ENCODE results near the gene AQP10.
A peak's percentile ranks its signal among the peaks of the same experiment; 100 is the strongest.
"Not testable (repeated sequence)": the region's sequence is repeated elsewhere in the genome, so short reads cannot be mapped to it uniquely, and the experiment has no call there.

AQP10 gene, protein sequence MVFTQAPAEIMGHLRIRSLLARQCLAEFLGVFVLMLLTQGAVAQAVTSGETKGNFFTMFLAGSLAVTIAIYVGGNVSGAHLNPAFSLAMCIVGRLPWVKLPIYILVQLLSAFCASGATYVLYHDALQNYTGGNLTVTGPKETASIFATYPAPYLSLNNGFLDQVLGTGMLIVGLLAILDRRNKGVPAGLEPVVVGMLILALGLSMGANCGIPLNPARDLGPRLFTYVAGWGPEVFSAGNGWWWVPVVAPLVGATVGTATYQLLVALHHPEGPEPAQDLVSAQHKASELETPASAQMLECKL

DNA sequence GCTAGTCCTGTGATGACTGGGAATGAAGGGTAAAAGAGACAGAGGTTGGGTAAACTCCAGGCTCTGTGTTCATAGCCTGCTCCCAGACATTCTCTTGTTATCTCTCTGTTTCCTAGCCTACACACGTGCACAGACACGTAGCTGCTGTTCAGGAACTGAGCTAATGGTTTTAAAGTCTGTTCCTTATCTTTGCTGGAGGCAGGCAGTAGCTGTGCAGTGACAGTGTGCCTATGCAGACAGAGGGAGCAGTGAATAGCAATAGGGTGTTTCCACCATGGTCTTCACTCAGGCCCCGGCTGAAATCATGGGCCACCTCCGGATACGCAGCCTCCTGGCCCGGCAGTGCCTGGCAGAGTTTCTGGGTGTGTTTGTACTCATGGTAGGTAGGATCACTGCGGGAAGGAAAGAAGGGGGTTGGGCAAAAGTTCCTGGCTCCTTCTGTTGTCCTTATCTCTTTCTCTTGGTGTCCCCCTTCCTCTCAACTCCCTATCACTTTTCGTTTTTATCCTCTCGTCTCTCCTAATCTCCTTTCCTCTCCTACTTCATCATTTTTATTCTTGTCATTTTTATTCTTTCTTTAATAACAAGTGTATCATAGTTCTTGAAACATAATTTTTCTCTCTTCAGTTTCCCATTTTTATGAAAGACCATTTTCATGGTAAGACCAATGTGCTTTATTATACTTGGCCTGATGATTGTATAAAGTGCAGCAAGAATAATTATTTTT lies at the start of gene AQP10:
Gene AQP10 (plus strand): TSS at position 212 of the 727 bp plus-strand sequence. CDS start 63 bp downstream, at position 275.
- no peak for FAIRE-seq

DNA sequence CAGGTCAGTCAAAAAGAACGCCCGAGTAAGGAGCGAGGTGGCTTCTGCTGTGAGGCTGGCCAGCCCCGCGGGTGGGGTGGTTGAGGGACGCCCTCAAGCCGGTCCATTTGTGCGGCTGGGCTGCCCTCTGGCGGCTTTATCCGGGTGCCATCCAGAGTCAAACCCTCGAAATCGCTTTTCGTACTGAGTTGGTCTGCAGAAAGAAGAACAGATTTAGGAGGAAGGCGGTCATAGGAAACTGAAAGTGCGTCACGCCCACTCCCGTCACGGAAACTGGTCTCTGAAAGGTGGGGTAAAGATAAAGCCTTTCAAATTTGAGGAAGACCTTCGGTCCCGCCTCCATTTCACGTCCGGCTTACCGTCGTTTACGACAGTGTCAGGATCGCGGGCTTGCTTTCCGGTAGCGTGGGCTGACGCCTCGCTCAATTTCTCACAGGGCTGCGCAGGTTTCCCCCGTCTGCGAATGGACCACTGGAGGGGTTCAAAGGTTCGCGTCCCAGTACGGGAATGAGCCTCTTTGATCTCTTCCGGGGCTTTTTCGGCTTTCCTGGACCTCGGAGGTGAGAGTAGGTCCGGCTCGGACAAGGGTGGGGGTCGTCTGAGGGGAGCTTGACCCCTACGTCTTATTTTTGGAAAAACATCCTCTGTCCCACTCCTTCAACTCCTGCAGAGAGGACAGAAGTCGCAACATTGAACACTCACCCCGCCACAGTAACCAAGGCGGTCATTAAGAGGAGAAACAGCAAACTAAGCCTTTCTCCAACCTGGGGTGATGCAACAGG lies 48.5 kb upstream of the AQP10 start, which contains the start of gene HAX1:
Gene HAX1 (plus strand): TSS at position 413 of the 782 bp plus-strand sequence. CDS start 95 bp downstream, at position 508.
- DNase-seq (ENCODE audit: insufficient read length, low spot score) (peak; percentile 83), FAIRE-seq (peak; percentile 100)

More for the DNA sequence above, at the start of gene AQP10:
- no peak for DNase-seq (ENCODE audit: insufficient read length, low spot score)

DNA sequence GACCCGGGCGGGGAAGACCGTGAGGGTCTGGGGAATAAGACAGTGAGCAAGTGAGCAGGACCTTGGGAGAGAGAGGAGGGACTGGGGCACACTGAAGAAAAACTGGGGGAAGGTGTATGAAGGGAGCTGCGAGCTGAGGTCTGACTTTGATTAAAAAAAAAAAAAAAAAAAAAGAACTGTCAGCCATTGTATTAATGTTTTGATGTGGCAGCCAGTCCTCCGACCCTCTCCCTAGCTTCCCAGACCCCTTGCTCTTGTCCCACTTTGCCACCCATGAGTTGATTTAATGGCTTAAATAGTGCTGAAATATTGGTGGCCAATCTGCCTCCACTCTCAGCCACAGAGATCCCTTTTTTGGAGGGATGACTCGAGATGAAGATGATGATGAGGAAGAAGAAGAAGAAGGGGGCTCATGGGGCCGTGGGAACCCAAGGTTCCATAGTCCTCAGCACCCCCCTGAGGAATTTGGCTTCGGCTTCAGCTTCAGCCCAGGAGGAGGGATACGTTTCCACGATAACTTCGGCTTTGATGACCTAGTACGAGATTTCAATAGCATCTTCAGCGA lies 47.8 kb upstream of the AQP10 start:
- DNase-seq (ENCODE audit: insufficient read length, low spot score) = no peak
- peak; percentile 79 for FAIRE-seq

DNA sequence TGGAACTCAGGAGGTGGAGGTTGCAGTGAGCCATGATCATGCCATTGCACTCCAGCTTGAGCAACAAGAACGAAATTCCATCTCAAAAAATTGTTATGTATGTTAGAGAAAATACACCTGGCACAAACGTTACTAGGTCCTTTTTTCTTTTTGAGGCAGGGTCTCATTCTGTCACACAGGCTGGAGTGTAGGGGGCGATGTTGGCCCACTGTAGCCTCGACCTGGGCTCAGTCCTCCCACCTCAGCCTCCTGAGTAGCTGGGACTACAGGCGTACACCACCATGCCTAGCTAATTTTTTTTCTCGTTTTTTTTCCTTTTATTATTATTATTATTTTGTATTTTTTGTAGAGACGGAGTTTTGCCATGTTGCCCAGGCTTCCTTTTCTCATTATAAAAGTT lies 44.1 kb upstream of the AQP10 start:
- no peak for DNase-seq (ENCODE audit: insufficient read length, low spot score)
- FAIRE-seq = no peak

DNA sequence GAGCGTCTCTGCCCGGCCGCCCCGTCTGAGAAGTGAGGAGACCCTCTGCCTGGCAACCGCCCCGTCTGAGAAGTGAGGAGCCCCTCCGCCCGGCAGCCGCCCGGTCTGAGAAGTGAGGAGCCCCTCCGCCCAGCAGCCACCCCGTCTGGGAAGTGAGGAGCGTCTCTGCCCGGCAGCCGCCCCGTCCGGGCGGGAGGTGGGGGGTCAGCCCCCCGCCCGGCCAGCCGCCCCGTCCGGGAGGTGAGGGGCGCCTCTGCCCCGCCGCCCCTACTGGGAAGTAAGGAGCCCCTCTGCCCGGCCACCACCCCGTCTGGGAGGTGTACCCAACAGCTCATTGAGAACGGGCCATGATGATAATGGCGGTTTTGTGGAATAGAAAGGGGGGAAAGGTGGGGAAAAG lies 33.3 kb upstream of the AQP10 start:
- not testable (repeated sequence) for FAIRE-seq

DNA sequence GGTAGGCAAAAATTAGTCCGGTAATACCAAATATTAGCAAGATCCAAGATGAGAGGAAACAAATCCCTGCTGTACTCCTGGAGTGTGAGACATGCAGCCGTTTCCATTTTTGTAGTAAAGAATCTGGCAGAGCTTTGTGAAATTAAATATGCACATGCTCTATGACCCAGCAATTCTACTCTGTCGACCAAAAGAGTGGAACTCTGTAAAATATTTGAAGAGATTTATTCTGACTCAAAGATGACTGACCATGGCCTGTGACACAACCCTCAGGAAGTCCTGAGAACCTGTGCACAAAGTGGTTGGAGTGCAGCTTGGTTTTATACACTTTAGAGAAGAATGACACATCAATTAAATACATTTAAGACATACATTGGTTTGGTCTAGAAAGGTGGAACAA lies 32.2 kb upstream of the AQP10 start:
- DNase-seq (ENCODE audit: insufficient read length, low spot score) = no peak
- FAIRE-seq = no peak

More for the DNA sequence above, 33.3 kb upstream of the AQP10 start:
- not testable (repeated sequence) for DNase-seq (ENCODE audit: insufficient read length, low spot score)

DNA sequence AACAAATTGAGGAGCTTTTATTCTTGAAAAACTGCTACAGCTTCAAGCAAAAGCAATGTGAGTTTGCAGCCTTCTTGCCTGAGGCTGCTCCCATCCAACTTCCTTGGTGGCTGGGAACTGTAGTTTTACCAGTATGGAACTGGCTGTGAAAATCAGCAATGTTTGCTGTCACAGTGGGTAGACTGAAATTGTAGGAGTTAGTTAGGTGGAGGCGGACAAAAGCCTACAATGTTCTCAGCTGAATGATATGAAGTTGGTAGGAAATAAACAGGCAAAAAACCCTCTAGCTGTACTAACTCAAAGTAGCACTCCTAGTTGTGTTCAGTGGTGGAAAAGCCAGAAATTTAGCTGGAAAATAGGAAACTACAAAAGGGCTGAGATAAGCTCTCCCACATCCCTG lies 30.0 kb upstream of the AQP10 start:
- FAIRE-seq = no peak

DNA sequence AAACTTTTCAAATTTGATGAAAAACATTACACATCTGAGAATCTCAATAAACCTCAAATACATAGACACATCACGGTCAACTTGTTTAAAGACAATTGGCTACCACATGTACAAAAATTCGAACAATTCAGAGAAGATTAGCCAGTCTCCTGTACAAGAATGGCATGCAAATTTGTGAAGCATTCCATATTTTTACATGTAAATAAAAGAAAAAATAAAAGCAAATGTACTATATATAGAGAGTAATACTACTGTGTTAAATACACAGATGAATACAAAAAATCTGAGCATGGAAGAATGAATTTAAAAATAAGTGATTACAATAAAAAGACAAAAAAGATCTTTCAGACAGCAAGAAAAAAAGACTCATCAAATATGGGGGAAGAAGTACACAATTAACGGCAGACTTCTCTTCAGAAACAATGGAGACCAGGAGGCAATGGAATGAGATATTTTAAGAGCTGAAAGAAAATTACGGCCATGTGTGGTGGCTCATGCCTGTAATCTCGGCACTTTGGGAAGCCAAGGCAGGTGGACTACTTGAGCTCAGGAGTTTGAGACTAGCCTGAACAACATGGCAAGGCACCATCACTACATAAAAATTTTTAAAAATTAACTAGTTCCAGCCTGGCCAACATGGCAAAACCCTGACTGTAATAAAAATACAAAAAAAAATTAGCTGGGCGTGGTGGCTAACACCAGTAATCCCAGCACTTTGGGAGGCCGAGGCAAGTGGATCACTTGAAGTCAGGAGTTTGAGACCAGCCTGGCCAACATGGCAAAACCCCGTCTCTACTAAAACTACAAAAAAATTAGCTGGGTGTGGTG lies 25.3 kb upstream of the AQP10 start:
- FAIRE-seq (no peak), DNase-seq (ENCODE audit: insufficient read length, low spot score) (no peak)

More for the DNA sequence above, 30.0 kb upstream of the AQP10 start:
- DNase-seq (ENCODE audit: insufficient read length, low spot score) = no peak

DNA sequence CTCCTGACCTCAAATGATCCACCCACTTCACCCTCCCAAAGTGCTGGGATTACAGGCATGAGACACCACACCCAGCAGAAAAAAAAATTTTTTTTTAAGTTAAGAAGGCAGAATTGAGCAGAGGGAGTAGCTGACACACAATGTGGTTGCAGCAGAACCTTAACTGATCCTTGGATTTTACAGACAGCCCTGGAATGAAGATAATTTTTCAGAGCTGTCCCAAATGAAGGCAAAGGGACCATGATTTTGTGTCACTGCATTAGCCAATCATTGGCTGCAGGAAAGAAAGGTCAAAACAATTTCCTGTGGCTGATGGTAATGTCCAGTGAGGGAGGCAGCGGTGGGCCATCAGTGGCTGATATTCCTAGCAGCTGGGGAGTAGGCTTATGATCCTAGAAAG lies 19.3 kb upstream of the AQP10 start:
- no peak for DNase-seq (ENCODE audit: insufficient read length, low spot score)
- no peak for FAIRE-seq

DNA sequence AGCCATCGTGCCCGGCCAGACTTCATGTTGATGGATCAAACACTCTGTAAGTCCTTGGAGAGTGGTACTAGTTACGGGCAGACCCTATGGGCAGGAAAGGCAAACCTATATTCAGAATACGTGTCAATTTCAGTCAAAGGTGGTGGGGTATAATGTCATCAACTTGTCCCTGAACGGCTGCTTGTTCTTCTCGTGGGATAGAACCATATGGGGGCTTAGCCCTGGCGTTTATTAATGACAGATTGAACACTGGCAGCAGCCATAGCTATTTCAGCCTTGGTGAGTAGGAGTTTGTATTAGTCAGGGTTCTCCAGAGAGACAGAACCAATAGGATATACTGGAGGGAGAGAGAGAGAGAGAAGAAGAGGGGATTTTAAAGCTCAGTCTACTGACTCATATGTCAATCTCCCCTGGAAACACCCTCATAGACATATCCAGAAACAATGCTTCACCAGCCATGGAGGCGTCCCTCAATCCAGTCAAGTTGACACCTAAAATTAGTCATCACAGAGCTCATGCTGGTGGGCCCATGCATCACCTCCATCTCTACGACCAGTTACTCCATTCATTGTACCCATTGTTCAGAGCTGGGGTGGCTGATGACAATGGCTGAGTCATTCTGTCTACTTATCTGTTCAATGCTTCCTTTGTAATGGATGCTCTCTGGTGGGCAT lies 16.1 kb upstream of the AQP10 start:
- FAIRE-seq (no peak), DNase-seq (ENCODE audit: insufficient read length, low spot score) (no peak)

DNA sequence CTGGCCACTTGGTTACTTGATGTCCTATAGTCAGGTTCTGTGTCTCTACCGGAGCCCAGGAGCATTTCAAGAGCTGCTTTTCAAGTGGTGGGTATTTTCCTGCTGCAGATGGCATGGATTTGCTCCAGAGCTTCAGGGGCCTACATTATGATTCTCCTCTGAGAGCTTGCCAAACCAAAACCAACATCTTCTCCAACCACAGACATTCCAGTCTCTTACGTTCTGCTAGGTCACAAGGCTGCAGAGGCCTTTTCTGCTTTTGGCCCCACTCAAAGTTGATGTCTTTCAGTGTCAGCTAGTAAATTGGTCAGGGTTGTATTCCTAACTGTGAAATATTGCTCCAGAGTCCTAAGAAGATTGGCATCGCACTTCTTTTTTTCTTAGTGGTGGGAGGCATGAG lies 14.7 kb upstream of the AQP10 start:
- DNase-seq (ENCODE audit: insufficient read length, low spot score) = no peak
- no peak for FAIRE-seq

DNA sequence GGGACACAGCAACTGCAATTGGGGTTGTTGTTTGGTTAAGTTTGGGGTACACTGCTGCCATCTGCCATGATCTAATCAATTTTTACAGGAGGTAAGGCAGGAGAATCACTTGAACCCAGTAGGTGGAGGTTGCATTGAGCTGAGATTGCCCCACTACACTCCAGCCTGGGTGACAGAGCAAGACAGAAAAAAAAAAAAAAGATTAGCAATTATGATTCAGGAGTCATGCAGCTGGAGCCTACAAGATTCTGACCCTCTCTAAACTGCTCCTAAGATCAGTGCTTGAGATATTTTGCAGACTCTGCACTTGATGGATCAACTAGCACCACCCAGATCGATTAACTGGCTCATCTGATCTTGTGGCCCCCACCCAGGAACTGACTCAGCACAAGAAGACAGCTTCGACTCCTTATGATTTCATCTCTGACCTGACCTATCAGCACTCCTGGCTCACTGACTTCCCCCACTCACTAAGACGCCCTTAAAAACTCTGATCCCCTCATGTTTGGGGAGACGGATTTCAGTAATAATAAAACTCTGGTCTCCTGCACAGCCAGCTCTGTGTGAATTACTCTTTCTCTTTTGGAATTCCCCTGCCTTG lies 13.1 kb upstream of the AQP10 start:
- not testable (repeated sequence) for DNase-seq (ENCODE audit: insufficient read length, low spot score); FAIRE-seq

DNA sequence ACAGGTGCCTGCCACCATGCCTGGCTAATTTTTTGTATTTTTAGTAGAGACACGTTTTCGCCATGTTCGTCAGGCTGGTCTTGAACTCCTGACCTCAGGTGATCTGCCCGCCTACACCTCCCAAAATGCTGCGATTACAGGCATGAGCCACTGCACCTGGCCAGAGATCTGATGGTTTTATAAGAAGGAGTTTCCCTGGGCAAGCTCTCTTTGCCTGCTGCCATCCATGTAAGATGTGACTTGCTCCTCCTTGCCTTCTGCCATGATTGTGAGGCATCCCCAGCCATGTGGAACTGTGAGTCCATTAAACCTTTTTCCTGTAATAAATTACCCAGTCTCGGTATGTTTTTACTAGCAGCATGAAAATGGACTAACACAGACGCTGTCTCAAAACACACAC lies 11.8 kb upstream of the AQP10 start:
- FAIRE-seq; DNase-seq (ENCODE audit: insufficient read length, low spot score): not testable (repeated sequence)

DNA sequence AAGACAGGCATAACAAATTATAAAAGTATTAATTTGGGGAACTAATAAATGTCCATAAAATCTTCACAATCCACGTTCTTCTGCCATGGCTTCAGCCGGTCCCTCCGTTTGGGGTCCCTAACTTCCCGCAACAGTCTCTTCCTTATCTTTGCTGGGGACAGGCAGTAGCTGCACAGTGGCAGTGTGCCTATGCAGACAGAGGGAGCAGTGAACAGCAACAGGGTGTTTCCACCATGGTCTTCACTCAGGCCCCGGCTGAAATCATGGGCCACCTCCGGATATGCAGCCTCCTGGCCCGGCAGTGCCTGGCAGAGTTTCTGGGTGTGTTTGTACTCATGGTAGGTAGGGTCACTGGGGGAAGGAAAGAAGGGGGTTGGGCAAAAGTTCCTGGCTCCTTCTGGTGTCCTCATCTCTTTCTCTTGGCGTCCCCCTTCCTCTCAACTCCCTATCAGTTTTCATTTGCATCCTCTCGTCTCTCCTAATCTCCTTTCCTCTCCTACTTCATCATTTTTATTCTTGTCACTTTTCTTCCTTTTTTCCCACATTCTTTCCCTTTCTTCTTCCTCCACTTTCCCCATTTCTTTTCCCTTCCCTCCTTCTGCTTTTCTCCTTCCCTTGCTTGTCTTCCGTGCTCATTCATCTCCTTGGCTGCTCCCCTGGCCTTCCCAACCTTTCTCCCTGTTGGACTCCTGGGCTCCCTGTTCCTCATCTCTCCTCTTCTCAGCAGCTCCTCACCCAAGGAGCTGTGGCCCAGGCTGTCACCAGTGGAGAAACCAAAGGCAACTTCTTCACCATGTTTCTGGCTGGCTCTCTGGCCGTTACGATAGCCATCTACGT lies 8.4 kb upstream of the AQP10 start:
- DNase-seq (ENCODE audit: insufficient read length, low spot score); FAIRE-seq: not testable (repeated sequence)

DNA sequence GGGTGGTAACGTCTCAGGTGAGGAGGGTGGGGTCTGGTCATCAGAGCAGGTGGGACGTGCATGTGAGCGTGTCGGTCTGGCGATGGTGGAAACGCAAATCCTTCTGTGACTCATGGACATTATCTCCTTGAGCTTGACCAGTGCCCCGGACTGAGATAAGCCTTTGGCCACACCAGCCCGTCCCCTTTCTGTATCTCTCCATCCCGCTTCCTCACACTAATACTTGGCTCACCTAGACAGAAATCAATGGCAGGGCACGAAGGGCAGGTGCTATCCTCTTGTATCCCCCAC lies 7.9 kb upstream of the AQP10 start:
- DNase-seq (ENCODE audit: insufficient read length, low spot score) (no peak), FAIRE-seq (no peak)

DNA sequence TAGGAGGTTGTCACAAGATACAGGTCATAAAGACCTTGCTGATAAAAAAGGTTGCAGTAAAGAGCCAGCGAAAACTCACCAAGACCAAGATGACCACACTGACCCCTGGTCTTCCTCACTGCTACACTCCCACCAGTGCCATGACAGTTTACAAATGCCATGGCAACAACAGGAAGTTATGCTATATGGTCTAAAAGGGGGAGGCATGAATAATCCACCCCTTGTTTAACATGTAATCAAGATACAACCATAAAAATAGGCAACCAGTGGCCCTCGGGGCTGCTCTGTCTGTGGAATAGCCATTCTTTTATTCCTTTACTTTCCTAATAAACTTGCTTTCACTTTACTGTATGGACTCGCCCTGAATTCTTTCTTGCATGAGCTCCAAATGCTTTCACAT lies 6.7 kb upstream of the AQP10 start:
- FAIRE-seq = not testable (repeated sequence)

DNA sequence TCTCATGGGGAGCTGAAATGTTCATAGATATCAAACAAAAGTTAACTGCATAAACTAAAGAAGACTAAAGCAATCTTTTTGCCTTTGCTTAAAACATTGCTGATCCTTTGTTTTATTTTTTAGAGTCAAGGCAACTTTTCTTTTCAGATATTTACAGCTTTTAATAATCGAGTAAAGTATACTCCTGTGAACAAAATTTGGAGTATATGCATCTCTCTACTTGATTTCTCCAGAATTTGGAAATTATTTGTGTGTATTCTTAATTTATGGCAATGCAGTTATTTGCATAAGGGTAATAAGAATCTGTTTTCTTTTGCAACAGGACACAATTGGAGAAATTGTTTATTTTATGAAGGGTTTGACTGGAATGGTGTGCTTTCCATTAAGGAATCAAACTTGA lies 4.2 kb upstream of the AQP10 start:
- FAIRE-seq (no peak), DNase-seq (ENCODE audit: insufficient read length, low spot score) (no peak)

More for the DNA sequence above, 6.7 kb upstream of the AQP10 start:
- DNase-seq (ENCODE audit: insufficient read length, low spot score) = not testable (repeated sequence)

DNA sequence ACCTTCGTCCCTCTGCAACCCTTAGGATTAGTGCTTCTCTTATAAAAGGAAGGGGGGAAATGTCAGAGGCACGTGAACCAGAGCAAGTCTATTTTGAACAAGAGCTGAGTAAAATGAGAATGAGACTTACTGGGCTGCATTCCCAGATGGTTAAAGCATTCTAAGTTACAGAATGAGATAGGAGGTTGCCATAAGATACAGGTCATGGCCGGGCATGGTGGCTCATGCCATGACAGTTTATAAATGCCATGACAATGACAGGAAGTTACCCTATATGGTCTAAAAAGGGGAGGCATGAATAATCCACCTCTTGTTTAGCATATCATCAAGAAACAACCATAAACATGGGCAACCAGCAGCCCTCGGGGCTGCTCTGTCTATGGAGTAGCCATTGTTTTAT lies 2.5 kb upstream of the AQP10 start:
- no peak for DNase-seq (ENCODE audit: insufficient read length, low spot score)
- FAIRE-seq = no peak

All from GM19239 (cell line).